Parathyroid adenoma (tissue), 2 donors: ENCODE results near the gene C10orf90.

Source experiments
- H2AFZ ChIP-seq: fragments of 300-600 bp; sonication (generic); one replicate; pipeline ENCODE4 v1.7.0; 2017; ENCODE audit warnings: antibody characterized with exemption, mild to moderate bottlenecking
- H3K27ac ChIP-seq: fragments of 300-600 bp; sonication (generic); one replicate; pipeline ENCODE4 v1.7.0; 2017
- H3K27me3 ChIP-seq: fragments of 300-600 bp; sonication (generic); one replicate; pipeline ENCODE4 v1.7.0; 2017; ENCODE audit warnings: low read length; ENCODE audit not compliant: control insufficient read depth, insufficient read depth
- H3K36me3 ChIP-seq: fragments of 300-600 bp; sonication (generic); one replicate; pipeline ENCODE4 v1.7.0; 2017; ENCODE audit warnings: low read length; ENCODE audit not compliant: control insufficient read depth, insufficient read depth
- H3K4me1 ChIP-seq: fragments of 300-600 bp; sonication (generic); one replicate; pipeline ENCODE4 v1.7.0; 2017; ENCODE audit warnings: control low read depth
- H3K4me2 ChIP-seq: fragments of 300-600 bp; sonication (generic); one replicate; pipeline ENCODE4 v1.7.0; 2017; ENCODE audit warnings: low read length
- H3K4me3 ChIP-seq: fragments of 300-600 bp; sonication (generic); one replicate; pipeline ENCODE4 v1.7.0; 2017; ENCODE audit warnings: low read depth, low read length
- H3K79me2 ChIP-seq: fragments of 300-600 bp; sonication (generic); one replicate; pipeline ENCODE4 v1.7.0; 2017; ENCODE audit warnings: control low read depth
- H3K9ac ChIP-seq: fragments of 300-600 bp; sonication (generic); one replicate; pipeline ENCODE4 v1.7.0; 2017; ENCODE audit warnings: mild to moderate bottlenecking
- H3K9me3 ChIP-seq: fragments of 300-600 bp; sonication (generic); one replicate; pipeline ENCODE4 v1.7.0; 2017; ENCODE audit warnings: low read length; ENCODE audit not compliant: control insufficient read depth
- CTCF ChIP-seq: fragments of 300-600 bp; sonication (generic); IDR thresholded peaks from one replicate; pipeline ENCODE4 v1.7.0; 2017; ENCODE audit warnings: antibody characterized with exemption, mild to moderate bottlenecking
- donor health status: primary hyperparathyroidism.

C10orf90 gene

GRCh38 chr10:126597211-126597610 is 73.3 kb downstream of the C10orf90 start:
- Histone ChIP-seq H3K27ac (no peak overlapping the region), H3K4me3 (no peak overlapping the region)
- TF ChIP-seq CTCF = no peak

DNA sequence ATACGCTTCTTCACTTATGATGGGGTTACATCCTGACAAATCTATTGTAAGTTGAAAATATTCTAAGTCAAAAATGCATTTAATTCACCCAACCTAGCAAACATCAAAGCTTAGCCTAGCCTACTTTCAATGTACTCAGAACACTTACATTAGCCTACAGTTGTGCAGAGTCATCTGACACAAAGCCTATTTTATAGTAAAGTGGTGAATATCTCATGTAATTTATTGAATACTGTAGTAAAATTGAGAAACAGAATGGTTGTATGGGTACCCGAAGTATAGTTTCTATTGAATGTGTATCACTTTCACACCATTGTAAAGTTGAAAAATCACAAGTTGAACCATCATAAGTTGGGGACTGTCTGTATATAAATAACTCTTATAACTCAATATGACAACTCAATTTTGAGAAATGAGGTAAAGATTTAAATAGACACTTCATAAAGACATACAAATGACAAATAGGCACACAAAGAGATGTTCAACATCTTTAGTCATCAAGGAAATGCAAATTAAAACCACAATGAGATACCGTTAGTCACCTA is 73.9 kb downstream of the C10orf90 start:
- no peak overlapping the region for H3K27ac ChIP-seq
- no peak overlapping the region for H3K4me3 ChIP-seq
- H3K4me2 ChIP-seq = no peak overlapping the region
- no peak for TF ChIP-seq CTCF
- H3K9ac ChIP-seq = no peak overlapping the region
- no peaks in the 10 kb centered on the region for H3K79me2 ChIP-seq
- no peaks in the 10 kb centered on the region for H3K9me3 ChIP-seq
- no peaks in the 10 kb centered on the region for H3K36me3 ChIP-seq
- H2AFZ ChIP-seq = no peak overlapping the region
- H3K27me3 ChIP-seq = no peaks in the 10 kb centered on the region
- no peaks in the 10 kb centered on the region for H3K4me1 ChIP-seq

More at GRCh38 chr10:126597211-126597610, 73.3 kb downstream of the C10orf90 start:
- Histone ChIP-seq H3K36me3 (no peaks in the 10 kb centered on the region), H2AFZ (no peak overlapping the region), H3K9me3 (no peaks in the 10 kb centered on the region), H3K27me3 (no peaks in the 10 kb centered on the region), H3K9ac (no peak overlapping the region), H3K4me2 (no peak overlapping the region), H3K79me2 (no peaks in the 10 kb centered on the region), H3K4me1 (no peaks in the 10 kb centered on the region)

DNA sequence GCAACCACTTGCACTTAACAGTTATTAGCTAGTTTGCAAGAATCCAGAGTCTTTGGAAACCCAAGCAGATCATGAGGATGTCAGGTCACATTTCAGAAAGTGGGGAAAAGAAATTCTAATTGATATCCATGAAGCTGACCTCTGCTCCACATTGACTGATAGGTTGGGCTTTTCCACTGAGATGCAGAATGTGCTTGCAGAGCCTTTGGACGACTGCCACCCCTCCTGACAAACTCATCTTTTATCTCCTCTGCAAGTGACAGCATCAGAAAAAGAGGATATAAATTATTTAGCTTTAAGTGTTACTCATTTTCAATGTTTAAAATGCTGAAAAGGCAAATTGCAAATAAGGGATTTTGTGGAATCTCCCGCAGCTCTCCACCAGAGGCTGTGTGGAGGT is 75.3 kb downstream of the C10orf90 start:
- no peak overlapping the region for H2AFZ ChIP-seq
- no peak overlapping the region for H3K27ac ChIP-seq
- no peaks in the 10 kb centered on the region for H3K27me3 ChIP-seq
- H3K4me1 ChIP-seq = no peaks in the 10 kb centered on the region
- no peaks in the 10 kb centered on the region for H3K9me3 ChIP-seq
- TF ChIP-seq CTCF = no peak
- H3K4me2 ChIP-seq = no peak overlapping the region
- H3K36me3 ChIP-seq = no peaks in the 10 kb centered on the region
- no peaks in the 10 kb centered on the region for H3K79me2 ChIP-seq
- no peak overlapping the region for H3K4me3 ChIP-seq
- H3K9ac ChIP-seq = no peak overlapping the region

GRCh38 chr10:126593968-126594701 is 76.4 kb downstream of the C10orf90 start:
- no peak for TF ChIP-seq CTCF
- no peak overlapping the region for H3K4me3 ChIP-seq
- H3K36me3 ChIP-seq = no peaks in the 10 kb centered on the region
- no peak overlapping the region for H3K9ac ChIP-seq
- H3K4me2 ChIP-seq = no peak overlapping the region
- H3K9me3 ChIP-seq = no peaks in the 10 kb centered on the region
- H3K4me1 ChIP-seq = no peaks in the 10 kb centered on the region
- no peaks in the 10 kb centered on the region for H3K79me2 ChIP-seq
- H2AFZ ChIP-seq = no peak overlapping the region
- no peak overlapping the region for H3K27ac ChIP-seq
- H3K27me3 ChIP-seq = no peaks in the 10 kb centered on the region

GRCh38 chr10:126592901-126593300 is 77.6 kb downstream of the C10orf90 start:
- no peak overlapping the region for H2AFZ ChIP-seq
- H3K36me3 ChIP-seq = no peaks in the 10 kb centered on the region
- H3K27ac ChIP-seq = no peak overlapping the region
- no peaks in the 10 kb centered on the region for H3K4me1 ChIP-seq
- H3K9me3 ChIP-seq = no peaks in the 10 kb centered on the region
- no peaks in the 10 kb centered on the region for H3K79me2 ChIP-seq
- H3K4me3 ChIP-seq = no peak overlapping the region
- TF ChIP-seq CTCF = no peak
- H3K4me2 ChIP-seq = no peak overlapping the region
- H3K27me3 ChIP-seq = no peaks in the 10 kb centered on the region
- no peak overlapping the region for H3K9ac ChIP-seq
